Measurements from ENCODE around the gene PRADC1. TPM values are rescaled to one million over a fixed set of nuclear protein-coding genes. Genes with fewer than 3 reads are reported as not detected.

PRADC1 gene
- total and polyA plus RNA-seq, 2 experiments from 2014 or later: 6.5 to 8.3 TPM

DNA sequence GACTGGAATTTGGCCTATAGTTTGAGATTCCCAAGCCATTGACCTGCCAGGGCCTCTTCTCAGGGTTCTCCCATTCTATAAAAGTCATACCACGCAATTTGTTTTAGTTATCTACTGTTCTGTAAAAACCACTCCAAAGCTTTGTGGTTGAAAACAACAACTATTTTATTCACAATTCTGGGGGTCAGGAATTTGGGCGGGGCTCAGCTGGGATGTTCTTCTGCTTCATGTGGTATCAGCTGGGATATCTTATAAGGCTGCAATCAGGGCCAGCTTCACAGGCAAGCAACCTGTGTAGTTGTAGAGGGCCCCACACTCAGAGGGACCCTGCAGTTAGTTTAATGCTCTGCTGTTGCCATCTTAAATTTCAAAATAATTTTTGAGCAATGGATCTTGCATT, 47.1 kb downstream of the PRADC1 start:
- H3K36me3 ChIP-seq (ENCODE audit: insufficient read depth): no peaks in the 10 kb centered on the region
- H3K4me2 ChIP-seq: no peak overlapping the region
- H3K4me1 ChIP-seq (ENCODE audit: insufficient read depth): no peaks in the 10 kb centered on the region
- no peak overlapping the region for H2AFZ ChIP-seq
- no peaks in the 10 kb centered on the region for H3K9me2 ChIP-seq (ENCODE audit: insufficient read depth)
- no peaks in the 10 kb centered on the region for H3F3A ChIP-seq (replicated peaks; ENCODE audit: low read depth)
- TF ChIP-seq ZNF331 (CRISPR knock-in tag; IDR thresholded peaks at IDR 0.05; ENCODE audit: low read depth) (peak; percentile 89), ZNF114 (CRISPR knock-in tag; IDR thresholded peaks at IDR 0.05) (no peak), STAT1 (IDR thresholded peaks at IDR 0.05; ENCODE audit: unreplicated experiment) (no peak), NANOG (IDR thresholded peaks at IDR 0.05; ENCODE audit: borderline replicate concordance) (no peak)
- no peaks in the 10 kb centered on the region for H4K20me1 ChIP-seq (replicated peaks; ENCODE audit: insufficient read depth)
- Mint-ChIP-seq H3K4me3 (no peak overlapping the region), H3K36me3 (ENCODE audit: low read depth) (peaks cover 4% of the 10 kb centered on the region; the same call in 2 of the 3 replicates), H3K27ac (no peak overlapping the region), H3K4me1 (no peaks in the 10 kb centered on the region; the same call in 2 of the 3 replicates), H3K9me3 (peaks cover 14% of the 10 kb centered on the region), H3K27me3 (ENCODE audit: insufficient read depth, low read depth, poor library complexity) (peaks cover 13% of the 10 kb centered on the region)
- ATAC-seq (no peak), DNase-seq (ENCODE audit: low spot score) (no peak)
- no peaks in the 10 kb centered on the region for H3K79me2 ChIP-seq (replicated peaks; ENCODE audit: insufficient read depth)
- no peak overlapping the region for H3K4me3 ChIP-seq
- H3K27ac ChIP-seq (ENCODE audit: low read depth): no peak overlapping the region
- peaks cover 5% of the 10 kb centered on the region; the same call in 1 of the 2 replicates for H3K27me3 ChIP-seq (ENCODE audit: insufficient read depth)

Other genes starting within 250 kb of the PRADC1 start
- 25.8 and 26.3 TPM in 2 replicates for gene SFXN5, start 161.5 kb downstream of the PRADC1 start, total RNA-seq (2014; rRNA removed; shearing (Covaris generic))
- 23.6 and 25.4 TPM in 2 replicates for gene SFXN5, start 161.5 kb downstream of the PRADC1 start, polyA plus RNA-seq (2016; fragmentation: Nextera tagmentation; extraction: Ambion mirVana)
- 15.7 and 16.6 TPM in 2 replicates for gene RAB11FIP5, start 120.3 kb downstream of the PRADC1 start, total RNA-seq (2014; rRNA removed; shearing (Covaris generic))
- 4.3 and 4.4 TPM in 2 replicates for gene RAB11FIP5, start 120.3 kb downstream of the PRADC1 start, polyA plus RNA-seq (2016; fragmentation: Nextera tagmentation; extraction: Ambion mirVana)
- 0.47 and 0.73 TPM in 2 replicates for gene NOTO, start 30.7 kb downstream of the PRADC1 start, total RNA-seq (2014; rRNA removed; shearing (Covaris generic))
- 0.06 and 0.12 TPM in 2 replicates for gene NOTO, start 30.7 kb downstream of the PRADC1 start, polyA plus RNA-seq (2016; fragmentation: Nextera tagmentation; extraction: Ambion mirVana)
- gene SMYD5, start 19.0 kb downstream of the PRADC1 start, total RNA-seq (2014; rRNA removed; shearing (Covaris generic)): 45.8 and 47.3 TPM in 2 replicates
- gene SMYD5, start 19.0 kb downstream of the PRADC1 start, polyA plus RNA-seq (2016; fragmentation: Nextera tagmentation; extraction: Ambion mirVana): 17.9 and 20.5 TPM in 2 replicates
- gene CCT7, start 1.1 kb upstream of the PRADC1 start, total RNA-seq (2014; rRNA removed; shearing (Covaris generic)): 516 and 642 TPM in 2 replicates
- 269 and 287 TPM in 2 replicates for gene CCT7, start 1.1 kb upstream of the PRADC1 start, polyA plus RNA-seq (2016; fragmentation: Nextera tagmentation; extraction: Ambion mirVana)
- 13.8 and 16.5 TPM in 2 replicates for gene FBXO41, start 51.2 kb upstream of the PRADC1 start, total RNA-seq (2014; rRNA removed; shearing (Covaris generic))
- 3.1 and 3.5 TPM in 2 replicates for gene FBXO41, start 51.2 kb upstream of the PRADC1 start, polyA plus RNA-seq (2016; fragmentation: Nextera tagmentation; extraction: Ambion mirVana)
- not detected in 2 replicates for gene EGR4, start 60.3 kb upstream of the PRADC1 start, total RNA-seq (2014; rRNA removed; shearing (Covaris generic))
- 0.23 TPM in 1 of 2 replicates, not detected in the other for gene EGR4, start 60.3 kb upstream of the PRADC1 start, polyA plus RNA-seq (2016; fragmentation: Nextera tagmentation; extraction: Ambion mirVana)
- gene ALMS1, start 152.6 kb upstream of the PRADC1 start, total RNA-seq (2014; rRNA removed; shearing (Covaris generic)): 65.7 and 66.8 TPM in 2 replicates
- gene ALMS1, start 152.6 kb upstream of the PRADC1 start, polyA plus RNA-seq (2016; fragmentation: Nextera tagmentation; extraction: Ambion mirVana): 35.0 and 38.8 TPM in 2 replicates

All from GM23338 (cell line).